HEK293 (cell line): ENCODE measurements around the gene ISYNA1.
A peak's percentile ranks its signal among the peaks of the same experiment; 100 is the strongest.

Experiments used
- CTCF ChIA-PET: fragments of 350-600 bp; formaldehyde crosslinking; extraction: SDS; loops from one replicate; lab custom pipeline; 2021; ENCODE audit warnings: antibody characterized with exemption; lab: Yijun Ruan, JAX
- POLR2A ChIA-PET: fragments of 300-600 bp; formaldehyde crosslinking; extraction: SDS; loops from one replicate; lab custom pipeline; 2020; ENCODE audit warnings: antibody characterized with exemption, inconsistent platforms; lab: Yijun Ruan, JAX
- H3K27ac ChIP-seq: fragments of 200-500 bp; sonication (Bioruptor generic); 2 replicates; pipeline ENCODE4 v1.5.1; 2014; ENCODE audit warnings: low read depth, low read length, control low read depth, inconsistent platforms; ENCODE audit errors: extremely low read depth
- H3K36me3 ChIP-seq, 2 experiments: fragments of 200-500 bp in 1 of 2; sonication (Bioruptor generic) in 1 of 2; 1 replicate in 1 of 2; 2 replicates in 1 of 2; pipeline ENCODE4 v1.5.1; 2014 to 2017; ENCODE audit warnings: inconsistent platforms in 2 of 2, low read length in 2 of 2; ENCODE audit not compliant: control insufficient read depth in 2 of 2, insufficient read depth in 1 of 2
- H3K4me1 ChIP-seq: fragments of 200-500 bp; sonication (Bioruptor generic); 2 replicates; pipeline ENCODE4 v1.5.1; 2014; ENCODE audit warnings: mild to moderate bottlenecking, low read length, inconsistent platforms; ENCODE audit not compliant: control insufficient read depth, insufficient read depth
- H3K4me3 ChIP-seq: 2 replicates; pipeline ENCODE4 v1.5.1; 2011; ENCODE audit warnings: low read depth, mild to moderate bottlenecking, control low read depth, low read length, moderate library complexity
- H3K9me3 ChIP-seq: fragments of 200-500 bp; sonication (Bioruptor generic); 2 replicates; pipeline ENCODE4 v1.5.1; 2014; ENCODE audit warnings: low read depth, low read length, inconsistent platforms; ENCODE audit not compliant: control insufficient read depth, insufficient read depth
- HIC1 ChIP-seq: fragments of 450-650 bp; formaldehyde crosslinking; IDR thresholded peaks from 2 replicates; pipeline ENCODE4 v1.5.1; 2016; ENCODE audit warnings: missing biosample characterization, missing genetic modification characterization
- KLF10 ChIP-seq: fragments of 450-650 bp; IDR thresholded peaks from 2 replicates; pipeline ENCODE4 v1.5.1; 2018; ENCODE audit warnings: missing biosample characterization, mild to moderate bottlenecking, missing genetic modification characterization
- MZF1 ChIP-seq: fragments of 450-650 bp; formaldehyde crosslinking; IDR thresholded peaks from 2 replicates; pipeline ENCODE4 v1.5.1; 2017; ENCODE audit warnings: missing biosample characterization, missing genetic modification characterization, borderline replicate concordance
- OVOL3 ChIP-seq: fragments of 450-650 bp; formaldehyde crosslinking; IDR thresholded peaks from 2 replicates; pipeline ENCODE4 v1.5.1; 2016; ENCODE audit warnings: missing biosample characterization, missing genetic modification characterization
- PRDM6 ChIP-seq: fragments of 450-650 bp; formaldehyde crosslinking; IDR thresholded peaks from 2 replicates; pipeline ENCODE4 v1.5.1; 2017; ENCODE audit warnings: missing biosample characterization, missing genetic modification characterization
- SP3 ChIP-seq: fragments of 450-650 bp; formaldehyde crosslinking; IDR thresholded peaks from 2 replicates; pipeline ENCODE4 v1.5.1; 2016; ENCODE audit warnings: missing biosample characterization, missing genetic modification characterization
- TCF7L2 ChIP-seq: IDR thresholded peaks from 2 replicates; pipeline ENCODE4 v1.6.1; 2011; ENCODE audit warnings: low read depth, mild to moderate bottlenecking, inconsistent platforms, low read length, moderate library complexity, borderline replicate concordance
- YY2 ChIP-seq: fragments of 450-650 bp; formaldehyde crosslinking; IDR thresholded peaks from 2 replicates; pipeline ENCODE4 v1.5.1; 2016; ENCODE audit warnings: missing biosample characterization, missing genetic modification characterization
- ZFP69B ChIP-seq: fragments of 450-650 bp; formaldehyde crosslinking; IDR thresholded peaks from 2 replicates; pipeline ENCODE4 v1.5.1; 2016; ENCODE audit warnings: missing biosample characterization, missing genetic modification characterization
- ZNF175 ChIP-seq: fragments of 450-650 bp; formaldehyde crosslinking; IDR thresholded peaks from 2 replicates; pipeline ENCODE4 v1.5.1; 2016; ENCODE audit warnings: missing biosample characterization, missing genetic modification characterization
- ZNF19 ChIP-seq: fragments of 450-650 bp; formaldehyde crosslinking; IDR thresholded peaks from 2 replicates; pipeline ENCODE4; 2016; ENCODE audit warnings: missing biosample characterization, missing genetic modification characterization, low read depth
- ZNF280D ChIP-seq: fragments of 450-650 bp; formaldehyde crosslinking; IDR thresholded peaks from 2 replicates; pipeline ENCODE4 v1.5.1; 2016; ENCODE audit warnings: missing biosample characterization, missing genetic modification characterization
- ZNF292 ChIP-seq: fragments of 450-650 bp; formaldehyde crosslinking; IDR thresholded peaks from 2 replicates; pipeline ENCODE4 v1.5.1; 2016; ENCODE audit warnings: low read depth, missing biosample characterization, missing genetic modification characterization, borderline replicate concordance
- ZNF311 ChIP-seq: fragments of 450-650 bp; formaldehyde crosslinking; IDR thresholded peaks from 2 replicates; pipeline ENCODE4 v1.5.1; 2017; ENCODE audit warnings: missing biosample characterization, missing genetic modification characterization, borderline replicate concordance
- ZNF335 ChIP-seq: fragments of 450-650 bp; formaldehyde crosslinking; conservative IDR thresholded peaks from 2 replicates; pipeline ENCODE4 v1.5.1; 2016; ENCODE audit warnings: missing biosample characterization, missing genetic modification characterization
- ZNF354C ChIP-seq: fragments of 450-650 bp; formaldehyde crosslinking; IDR thresholded peaks from 2 replicates; pipeline ENCODE4 v1.5.1; 2016; ENCODE audit warnings: missing biosample characterization, missing genetic modification characterization, low read depth, borderline replicate concordance
- ZNF398 ChIP-seq: fragments of 450-650 bp; formaldehyde crosslinking; IDR thresholded peaks from 2 replicates; pipeline ENCODE4 v1.5.1; 2017; ENCODE audit warnings: missing biosample characterization, missing genetic modification characterization
- ZNF416 ChIP-seq: fragments of 450-650 bp; formaldehyde crosslinking; IDR thresholded peaks from 2 replicates; pipeline ENCODE4 v1.5.1; 2016; ENCODE audit warnings: missing biosample characterization, missing genetic modification characterization
- ZNF449 ChIP-seq: fragments of 450-650 bp; formaldehyde crosslinking; IDR thresholded peaks from 2 replicates; pipeline ENCODE4 v1.5.1; 2017; ENCODE audit warnings: missing biosample characterization, mild to moderate bottlenecking, missing genetic modification characterization, moderate library complexity
- ZNF514 ChIP-seq: fragments of 450-650 bp; formaldehyde crosslinking; IDR thresholded peaks from 2 replicates; pipeline ENCODE4 v1.5.1; 2016; ENCODE audit warnings: missing biosample characterization, missing genetic modification characterization
- ZNF530 ChIP-seq: fragments of 450-650 bp; formaldehyde crosslinking; IDR thresholded peaks from 2 replicates; pipeline ENCODE4 v1.5.1; 2016; ENCODE audit warnings: low read depth, missing biosample characterization, missing genetic modification characterization
- ZNF544 ChIP-seq: fragments of 450-650 bp; formaldehyde crosslinking; IDR thresholded peaks from 2 replicates; pipeline ENCODE4 v1.5.0; 2017; ENCODE audit warnings: missing biosample characterization, missing genetic modification characterization
- ZNF549 ChIP-seq: fragments of 450-650 bp; IDR thresholded peaks from 2 replicates; pipeline ENCODE4 v1.5.1; 2018; ENCODE audit warnings: missing biosample characterization, missing genetic modification characterization, mild to moderate bottlenecking, inconsistent platforms, moderate library complexity
- ZNF560 ChIP-seq: fragments of 450-650 bp; formaldehyde crosslinking; IDR thresholded peaks from 2 replicates; pipeline ENCODE4 v1.5.1; 2017; ENCODE audit warnings: missing biosample characterization, missing genetic modification characterization, borderline replicate concordance
- ZNF600 ChIP-seq: fragments of 450-650 bp; formaldehyde crosslinking; IDR thresholded peaks from 2 replicates; pipeline ENCODE4 v1.5.1; 2016; ENCODE audit warnings: missing biosample characterization, missing genetic modification characterization
- ZNF660 ChIP-seq: fragments of 450-650 bp; IDR thresholded peaks from 2 replicates; pipeline ENCODE4 v1.5.1; 2018; ENCODE audit warnings: missing biosample characterization, mild to moderate bottlenecking, missing genetic modification characterization
- ZNF670 ChIP-seq: fragments of 450-650 bp; formaldehyde crosslinking; IDR thresholded peaks from 2 replicates; pipeline ENCODE4 v1.5.1; 2016; ENCODE audit warnings: missing biosample characterization, missing genetic modification characterization, low read depth
- ZSCAN23 ChIP-seq: fragments of 450-650 bp; formaldehyde crosslinking; IDR thresholded peaks from 2 replicates; pipeline ENCODE4 v1.5.1; 2016; ENCODE audit warnings: missing biosample characterization, missing genetic modification characterization

Gene ISYNA1

GRCh38 chr19:18433735-18434398 is 4.1 kb downstream of the ISYNA1 start:
- H3K9me3 ChIP-seq: no peaks in the 10 kb centered on the region
- H3K27ac ChIP-seq: peak overlapping the region; percentile 96
- H3K4me1 ChIP-seq: peaks cover 22% of the 10 kb centered on the region
- no peak overlapping the region; the same call in 1 of the 2 replicates for H3K4me3 ChIP-seq
- ChIA-PET POLR2A (interaction anchor here (1.0 to 1.2 kb wide), 2 partner anchors 142 to 152 kb away, joined by 3 read pairs; partner anchors contain the start of gene JUND), CTCF (interaction anchor here (0.6 to 0.8 kb wide), 2 partner anchors 85 to 155 kb away, joined by 3 to 4 read pairs; no protein-coding TSS in a partner anchor)
- peaks cover 5 to 24% of the 10 kb centered on the region in 2 experiments; a peak in 1 of 3 replicates for H3K36me3 ChIP-seq
- TF ChIP-seq TCF7L2 (no peak), ZFP69B (tag by site-specific recombination) (no peak), ZNF600 (tag by site-specific recombination) (no peak), ZSCAN23 (no peak), ZNF544 (no peak), ZNF335 (tag by site-specific recombination) (peak; percentile 25), ZNF560 (tag by site-specific recombination) (no peak), ZNF449 (tag by site-specific recombination) (no peak), ZNF280D (no peak), PRDM6 (tag by site-specific recombination) (no peak), SP3 (peak; percentile 70), ZNF292 (tag by site-specific recombination) (no peak), ZNF514 (no peak), OVOL3 (tag by site-specific recombination) (no peak), ZNF530 (tag by site-specific recombination) (no peak), ZNF19 (tag by site-specific recombination) (no peak), ZNF311 (no peak), ZNF549 (no peak), HIC1 (peak; percentile 64), KLF10 (tag by site-specific recombination) (0 out of 2 replicates have a peak, but pooled peaks have one; percentile 17), MZF1 (no peak), ZNF354C (tag by site-specific recombination) (no peak), ZNF670 (tag by site-specific recombination) (no peak), YY2 (tag by site-specific recombination) (no peak), ZNF175 (tag by site-specific recombination) (no peak), ZNF416 (tag by site-specific recombination) (no peak), ZNF660 (tag by site-specific recombination) (no peak), ZNF398 (tag by site-specific recombination) (peak; percentile 82)
